ENCODE results near the gene BLCAP. TPM values are rescaled to one million over a fixed set of nuclear protein-coding genes. Genes with fewer than 3 reads are reported as not detected.
A peak's percentile ranks its signal among the peaks of the same experiment; 100 is the strongest.

Gene BLCAP
- total RNA-seq, 1 experiment from 2014 or later = 99.9 TPM

DNA sequence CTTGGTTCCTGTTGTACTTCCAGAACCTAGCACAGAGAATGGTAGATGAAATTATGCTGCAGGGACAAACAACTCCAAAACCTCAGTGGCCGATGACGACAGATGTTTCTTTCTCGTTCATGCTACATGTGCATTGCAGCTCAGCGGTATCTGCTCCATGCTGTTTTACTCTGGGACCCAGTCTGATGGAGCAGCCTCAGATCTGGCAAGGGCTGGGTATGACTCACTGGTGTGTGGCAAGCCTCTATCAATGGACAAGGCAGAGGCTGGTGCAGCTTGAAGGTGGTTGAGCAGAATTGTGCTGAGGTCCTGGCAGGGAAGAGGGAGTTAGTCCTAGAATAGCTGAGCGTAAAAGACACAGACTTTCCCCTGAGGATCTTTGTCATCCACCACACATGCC lies 10.3 kb upstream of the BLCAP start:
- intact Hi-C loops (cut with micrococcal nuclease; ENCODE audit: unreplicated experiment) = no loop called here
- Histone ChIP-seq H3K4me3 (no peak overlapping the region), H3K4me2 (no peak overlapping the region), H3K9me2 (ENCODE audit: insufficient read depth) (no peaks in the 10 kb centered on the region), H3K4me1 (replicated peaks; ENCODE audit: insufficient read depth) (peaks cover 15% of the 10 kb centered on the region), H4K20me1 (ENCODE audit: insufficient read depth) (no peaks in the 10 kb centered on the region), H3K9me3 (ENCODE audit: insufficient read depth, low read depth) (no peaks in the 10 kb centered on the region), H2AFZ (no peak overlapping the region), H3K27me3 (ENCODE audit: insufficient read depth, low read depth) (no peaks in the 10 kb centered on the region), H3K79me2 (ENCODE audit: low read depth) (no peaks in the 10 kb centered on the region), H3K36me3 (ENCODE audit: low read depth) (no peaks in the 10 kb centered on the region), H3K27ac (no peak overlapping the region), H3F3A (ENCODE audit: insufficient read depth, low read depth) (no peaks in the 10 kb centered on the region)
- TF ChIP-seq, protein P1, sequence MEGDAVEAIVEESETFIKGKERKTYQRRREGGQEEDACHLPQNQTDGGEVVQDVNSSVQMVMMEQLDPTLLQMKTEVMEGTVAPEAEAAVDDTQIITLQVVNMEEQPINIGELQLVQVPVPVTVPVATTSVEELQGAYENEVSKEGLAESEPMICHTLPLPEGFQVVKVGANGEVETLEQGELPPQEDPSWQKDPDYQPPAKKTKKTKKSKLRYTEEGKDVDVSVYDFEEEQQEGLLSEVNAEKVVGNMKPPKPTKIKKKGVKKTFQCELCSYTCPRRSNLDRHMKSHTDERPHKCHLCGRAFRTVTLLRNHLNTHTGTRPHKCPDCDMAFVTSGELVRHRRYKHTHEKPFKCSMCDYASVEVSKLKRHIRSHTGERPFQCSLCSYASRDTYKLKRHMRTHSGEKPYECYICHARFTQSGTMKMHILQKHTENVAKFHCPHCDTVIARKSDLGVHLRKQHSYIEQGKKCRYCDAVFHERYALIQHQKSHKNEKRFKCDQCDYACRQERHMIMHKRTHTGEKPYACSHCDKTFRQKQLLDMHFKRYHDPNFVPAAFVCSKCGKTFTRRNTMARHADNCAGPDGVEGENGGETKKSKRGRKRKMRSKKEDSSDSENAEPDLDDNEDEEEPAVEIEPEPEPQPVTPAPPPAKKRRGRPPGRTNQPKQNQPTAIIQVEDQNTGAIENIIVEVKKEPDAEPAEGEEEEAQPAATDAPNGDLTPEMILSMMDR (conservative IDR thresholded peaks at IDR 0.05) = no peak
- no peak for TF ChIP-seq EZH2 (IDR thresholded peaks at IDR 0.05; ENCODE audit: low read depth)
- peak in 1 of 2 experiments; percentile 58 for DNase-seq
- no TSS peak for BruUV-seq (replicated peaks)
- CTCF ChIA-PET = interaction anchor here (0.6 kb wide), 1 partner anchor 11 kb away, joined by 4 read pairs; no protein-coding TSS in a partner anchor
- POLR2A ChIA-PET (ENCODE audit: unreplicated experiment) = no interaction called here

DNA sequence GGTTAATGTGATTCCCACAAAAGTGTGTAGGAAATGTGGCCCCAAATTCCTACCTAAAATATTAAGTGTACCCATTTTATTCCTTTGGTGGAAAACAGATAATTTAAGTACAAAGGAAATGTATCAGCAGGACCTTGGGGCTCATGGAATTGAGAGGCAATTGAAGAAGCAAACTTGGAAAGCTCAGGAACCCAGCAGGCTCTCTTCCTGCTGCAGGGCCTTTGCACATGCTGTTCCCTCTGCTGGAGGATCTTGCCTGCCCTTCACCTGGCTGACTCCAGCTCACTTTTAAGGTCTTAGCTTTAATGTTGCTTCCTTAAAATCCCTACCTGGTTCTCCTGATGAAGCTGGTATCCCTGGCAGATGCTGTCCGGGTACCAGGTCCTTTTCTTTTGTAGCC lies 9.8 kb upstream of the BLCAP start:
- H3K79me2 ChIP-seq (ENCODE audit: low read depth) = no peaks in the 10 kb centered on the region
- CTCF ChIA-PET = interaction anchor here (0.6 kb wide), 1 partner anchor 11 kb away, joined by 4 read pairs; no protein-coding TSS in a partner anchor
- H3K27me3 ChIP-seq (ENCODE audit: insufficient read depth, low read depth) = no peaks in the 10 kb centered on the region
- H3K4me2 ChIP-seq = no peak overlapping the region
- H3F3A ChIP-seq (ENCODE audit: insufficient read depth, low read depth) = no peaks in the 10 kb centered on the region
- H3K36me3 ChIP-seq (ENCODE audit: low read depth) = no peaks in the 10 kb centered on the region
- no peak for TF ChIP-seq EZH2 (IDR thresholded peaks at IDR 0.05; ENCODE audit: low read depth)
- TF ChIP-seq, protein P1 (conservative IDR thresholded peaks at IDR 0.05) = no peak
- no peaks in the 10 kb centered on the region for H3K9me3 ChIP-seq (ENCODE audit: insufficient read depth, low read depth)
- BruUV-seq (replicated peaks) = no TSS peak
- no peak for DNase-seq
- POLR2A ChIA-PET (ENCODE audit: unreplicated experiment) = no interaction called here
- no peaks in the 10 kb centered on the region for H3K9me2 ChIP-seq (ENCODE audit: insufficient read depth)
- H2AFZ ChIP-seq = no peak overlapping the region
- H3K27ac ChIP-seq = no peak overlapping the region
- H3K4me3 ChIP-seq = no peak overlapping the region
- no peaks in the 10 kb centered on the region for H4K20me1 ChIP-seq (ENCODE audit: insufficient read depth)
- H3K4me1 ChIP-seq (replicated peaks; ENCODE audit: insufficient read depth) = peaks cover 10% of the 10 kb centered on the region
- intact Hi-C loops (cut with micrococcal nuclease; ENCODE audit: unreplicated experiment) = no loop called here

DNA sequence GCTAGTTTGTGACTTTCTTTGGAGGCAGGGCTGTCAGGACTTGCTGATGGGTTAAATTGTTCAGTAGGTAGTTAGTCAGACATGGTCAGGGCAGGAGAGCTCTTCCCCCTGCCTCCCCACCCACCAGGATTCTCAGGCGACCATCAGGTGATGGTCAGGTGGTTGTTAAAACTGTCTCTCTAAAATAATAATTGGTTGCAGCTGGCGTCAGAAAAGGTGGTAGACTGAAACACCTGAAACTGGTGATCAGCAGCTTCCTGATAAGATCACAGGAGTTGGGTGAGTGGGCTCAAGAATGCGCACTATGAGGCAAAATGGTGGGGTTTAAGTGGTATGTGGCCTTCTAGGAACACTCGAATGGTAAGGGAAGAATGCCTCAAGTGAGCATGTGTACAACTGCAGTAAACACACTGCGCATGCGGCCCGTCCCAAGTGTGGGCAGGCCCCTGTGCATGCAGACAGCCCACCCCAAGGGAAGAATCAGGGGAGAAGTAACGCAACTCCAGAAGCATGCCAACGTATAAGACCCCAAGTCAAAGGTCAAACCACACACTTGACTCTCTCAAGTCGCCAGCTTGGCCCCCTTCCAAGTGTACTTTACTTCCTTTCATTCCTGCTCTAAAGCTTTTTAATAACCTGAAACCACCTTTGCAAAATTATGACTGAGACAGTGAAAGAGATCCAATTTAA lies 7.9 kb upstream of the BLCAP start:
- H3K27me3 ChIP-seq (ENCODE audit: insufficient read depth, low read depth) = no peaks in the 10 kb centered on the region
- intact Hi-C loops (cut with micrococcal nuclease; ENCODE audit: unreplicated experiment) = no loop called here
- no peaks in the 10 kb centered on the region for H3K36me3 ChIP-seq (ENCODE audit: low read depth)
- no peak overlapping the region for H2AFZ ChIP-seq
- no peaks in the 10 kb centered on the region for H3K9me2 ChIP-seq (ENCODE audit: insufficient read depth)
- no peaks in the 10 kb centered on the region for H3K79me2 ChIP-seq (ENCODE audit: low read depth)
- ChIA-PET CTCF (interaction anchor here (0.6 to 0.7 kb wide), 3 partner anchors 457 to 652 kb away, joined by 3 to 11 read pairs (median 5); no protein-coding TSS in a partner anchor), POLR2A (ENCODE audit: unreplicated experiment) (no interaction called here)
- TF ChIP-seq, protein P1 (conservative IDR thresholded peaks at IDR 0.05) = no peak
- no peak for TF ChIP-seq EZH2 (IDR thresholded peaks at IDR 0.05; ENCODE audit: low read depth)
- no peak for DNase-seq
- no peak overlapping the region for H3K4me3 ChIP-seq
- H3F3A ChIP-seq (ENCODE audit: insufficient read depth, low read depth) = no peaks in the 10 kb centered on the region
- H3K4me1 ChIP-seq (replicated peaks; ENCODE audit: insufficient read depth) = no peaks in the 10 kb centered on the region
- no peaks in the 10 kb centered on the region for H4K20me1 ChIP-seq (ENCODE audit: insufficient read depth)
- no peak overlapping the region for H3K4me2 ChIP-seq
- H3K27ac ChIP-seq = no peak overlapping the region
- no TSS peak for BruUV-seq (replicated peaks)
- no peaks in the 10 kb centered on the region for H3K9me3 ChIP-seq (ENCODE audit: insufficient read depth, low read depth)

Data from PC-9 (cell line).